ENCODE results near the gene GNB1L. TPM values are rescaled to one million over a fixed set of nuclear protein-coding genes. Genes with fewer than 3 reads are reported as not detected.

GNB1L gene
- total and polyA plus RNA-seq, 9 of the 15 experiments (the other 6 are each of a cell fraction or from before 2014, with no cell fraction given) = 0.56 to 50.5 (median 10.2) TPM

- ChIA-PET POLR2A (interaction anchor here (0.5 to 11.1 kb wide), 16 partner anchors 9 to 318 kb away, joined by 3 to 141 read pairs (median 4); no protein-coding TSS in a partner anchor), CTCF (ENCODE audit: low intra/inter-chr PET ratio) (no interaction called here)
- ATAC-seq (no peak), FAIRE-seq (no peak), DNase-seq (ENCODE audit: extremely low read depth in 1 of 4, low spot score in 3 of 4) (no peak)
- peak overlapping the region in 1 of 2 experiments; percentile 21; a peak in 2 of 4 replicates for H3K9ac ChIP-seq (ENCODE audit: insufficient read depth in 1 of 2, low read depth in 2 of 2, low read length in 2 of 2)
- H4K20me1 ChIP-seq (replicated peaks; ENCODE audit: control insufficient read depth, insufficient read depth, low read length) = peaks cover 35% of the 10 kb centered on the region
- H3K79me2 ChIP-seq (ENCODE audit: control insufficient read depth, insufficient read depth, low read length) = no peaks in the 10 kb centered on the region
- in situ Hi-C loops (cut with MboI) = no loop called here
- peaks cover 17 to 73% of the 10 kb centered on the region in 2 experiments for H3K4me1 ChIP-seq (replicated peaks in 1 of 2; ENCODE audit: control insufficient read depth in 2 of 2, insufficient read depth in 2 of 2, low read length in 2 of 2)
- no peaks in the 10 kb centered on the region for H3K36me3 ChIP-seq (ENCODE audit: control insufficient read depth, insufficient read depth, low read length)
- no peak overlapping the region for H3K4me2 ChIP-seq (ENCODE audit: insufficient read depth, low read length)
- intact Hi-C loops (cut with micrococcal nuclease) = no loop called here
- no peak overlapping the region for H3K27ac ChIP-seq (ENCODE audit: extremely low read depth, low read depth, low read length)
- H3K27me3 ChIP-seq (ENCODE audit: control insufficient read depth in 2 of 2, insufficient read depth in 2 of 2, low read length in 2 of 2) = no peaks in the 10 kb centered on the region
- peaks cover 10% of the 10 kb centered on the region for H3K9me1 ChIP-seq (ENCODE audit: control insufficient read depth, insufficient read depth, low read length)
- 57% methylated on average over 16 of the region's 16 CpGs for WGBS (ENCODE audit: insufficient coverage, low coverage, missing lambda C conversion rate)
- no peaks in the 10 kb centered on the region for H3K9me3 ChIP-seq (replicated peaks; ENCODE audit: control insufficient read depth, insufficient read depth, low read depth, low read length)
- H2AFZ ChIP-seq (ENCODE audit: low read depth, low read length) = no peak overlapping the region
- BruUV-seq (replicated peaks) = no TSS peak
- no peak overlapping the region for H3K4me3 ChIP-seq
- peak; percentile 52 for TF ChIP-seq WHSC1 (IDR thresholded peaks at IDR 0.05; ENCODE audit: low read length)
- TF ChIP-seq ZBTB7A (IDR thresholded peaks at IDR 0.05; ENCODE audit: borderline replicate concordance, control insufficient read depth, low read depth, low read length) = peak; percentile 7; the same call in 1 of the 2 replicates
- 0 out of 2 replicates have a peak, but pooled peaks have one; percentile 13 for TF ChIP-seq ZNF766 (CRISPR knock-in tag; conservative IDR thresholded peaks at IDR 0.05)
- peak; percentile 35; the same call in 1 of the 2 replicates for TF ChIP-seq PKNOX1 (IDR thresholded peaks at IDR 0.05)
- TF ChIP-seq ESRRA (IDR thresholded peaks at IDR 0.05; ENCODE audit: borderline replicate concordance, low read depth) = peak; percentile 42; the same call in 1 of the 2 replicates
- no peak for TF ChIP-seq RNF2 (IDR thresholded peaks at IDR 0.05)
- 0 out of 2 replicates have a peak, but pooled peaks have one; percentile 67 for TF ChIP-seq TAF15 (IDR thresholded peaks at IDR 0.05; ENCODE audit: low read depth, low read length)
- no peak for TF ChIP-seq SIX5 (IDR thresholded peaks at IDR 0.05; ENCODE audit: borderline replicate concordance in 1 of 2, insufficient read depth in 1 of 2, low read depth in 1 of 2, low read length in 2 of 2)
- no peak for TF ChIP-seq ZNF707 (CRISPR knock-in tag; conservative IDR thresholded peaks at IDR 0.05)
- peak; percentile 7; the same call in 1 of the 2 replicates for TF ChIP-seq ZNF764 (CRISPR knock-in tag; IDR thresholded peaks at IDR 0.05; ENCODE audit: low read depth)
- TF ChIP-seq ZNF584 (CRISPR knock-in tag; IDR thresholded peaks at IDR 0.05; ENCODE audit: low read depth) = peak; percentile 24; the same call in 1 of the 2 replicates
- TF ChIP-seq PTTG1 (tag; IDR thresholded peaks at IDR 0.05; ENCODE audit: low read depth) = no peak
- 0 out of 2 replicates have a peak, but pooled peaks have one; percentile 38 for TF ChIP-seq ETS1 (conservative IDR thresholded peaks at IDR 0.05; ENCODE audit: control insufficient read depth, low read depth, low read length)
- TF ChIP-seq ZNF639 (CRISPR knock-in tag; conservative IDR thresholded peaks at IDR 0.05 in 1 of 2, IDR thresholded peaks at IDR 0.05 in 1 of 2) = 0 out of 4 replicates have a peak, but pooled peaks of 1 of the 2 experiments have one; percentile 13
- TF ChIP-seq CEBPB (tag; IDR thresholded peaks at IDR 0.05) = peak; percentile 71; the same call in 1 of the 2 replicates
- TF ChIP-seq DMBX1 (CRISPR knock-in tag; IDR thresholded peaks at IDR 0.05; ENCODE audit: borderline replicate concordance) = no peak
Observed at GRCh38 chr22:19887256-19887985, 32.7 kb upstream of the GNB1L start.
